T-helper 1 cell (primary cell): Measurements from ENCODE around the gene GYG2.
"Not testable (repeated sequence)": the region's sequence is repeated elsewhere in the genome, so short reads cannot be mapped to it uniquely, and the experiment has no call there.

Experiments used
- DNase-seq, 5 donors: peaks; one replicate each; pipeline ENCODE4 v3.0.0-alpha.2; 2012 to 2020

GYG2 gene

GRCh38 chrX:2907295-2907694, 78.6 kb downstream of the GYG2 start:
- DNase-seq = no peak

- DNase-seq = no peak
Measured at GRCh38 chrX:2908125-2908685, 79.5 kb downstream of the GYG2 start.

GRCh38 chrX:2910109-2910508, 81.4 kb downstream of the GYG2 start:
- no peak for DNase-seq

GRCh38 chrX:2913118-2913517, 84.4 kb downstream of the GYG2 start:
- DNase-seq = no peak

GRCh38 chrX:2917767-2918166, 89.0 kb downstream of the GYG2 start:
- DNase-seq = no peak

GRCh38 chrX:2921193-2921592, 92.5 kb downstream of the GYG2 start:
- no peak for DNase-seq

- no peak for DNase-seq
Measured at GRCh38 chrX:2921750-2922149, 93.0 kb downstream of the GYG2 start.

GRCh38 chrX:2924151-2924550, 95.4 kb downstream of the GYG2 start:
- no peak for DNase-seq

GRCh38 chrX:2926255-2926654, 97.5 kb downstream of the GYG2 start:
- not testable (repeated sequence) for DNase-seq

- no peak for DNase-seq
Measured at GRCh38 chrX:2926664-2927275, 98.0 kb downstream of the GYG2 start.

GRCh38 chrX:2928191-2928582, 99.5 kb downstream of the GYG2 start:
- no peak for DNase-seq

- DNase-seq = peak; percentile 6 to 65 (median 12)
Measured at GRCh38 chrX:2928583-2929434, 100.1 kb downstream of the GYG2 start, which contains the start of gene ARSD. Gene ARSD (minus strand): TSS chrX:2929339. CDS start chrX:2929275, 64 bp downstream.

GRCh38 chrX:2931155-2931554, 102.4 kb downstream of the GYG2 start:
- no peak for DNase-seq

GRCh38 chrX:2931612-2932011, 102.9 kb downstream of the GYG2 start:
- no peak for DNase-seq
